Lung (tissue), 12 donors: ENCODE results near the gene GLCCI1. TPM values are rescaled to one million over a fixed set of nuclear protein-coding genes. Genes with fewer than 3 reads are reported as not detected.
A peak's percentile ranks its signal among the peaks of the same experiment; 100 is the strongest.

Source experiments
- ATAC-seq: fragments of 200-7000 bp; cut with Tn5 transposase; one replicate; pipeline ENCODE4 v1.9.1; 2020; ENCODE audit warnings: moderate number of reproducible peaks; ENCODE audit not compliant: insufficient read depth, low FRiP score
- DNase-seq, 3 donors: peaks; one replicate each; pipeline ENCODE4 v3.0.0-alpha.2; 2013 to 2017
- H3K27ac ChIP-seq, 2 donors: one replicate each; pipeline ENCODE4 v1.5.1; 2013; ENCODE audit warnings: mild to moderate bottlenecking in 2 of 2, moderate library complexity in 2 of 2, control low read depth in 1 of 2, inconsistent platforms in 1 of 2, low read depth in 1 of 2, low read length in 1 of 2
- H3K27me3 ChIP-seq, 3 donors: one replicate each; pipeline ENCODE4 v1.5.1; 2013; ENCODE audit warnings: low read length in 2 of 3; ENCODE audit not compliant: control insufficient read depth in 3 of 3, insufficient read depth in 3 of 3
- H3K36me3 ChIP-seq, 4 donors: one replicate each; pipeline ENCODE4 v1.5.1; 2013; ENCODE audit warnings: low read length in 4 of 4, mild to moderate bottlenecking in 1 of 4, moderate library complexity in 1 of 4; ENCODE audit not compliant: control insufficient read depth in 4 of 4, insufficient read depth in 4 of 4
- H3K4me1 ChIP-seq, 5 donors: one replicate each; pipeline ENCODE4 v1.5.1; 2013; ENCODE audit warnings: low read length in 5 of 5, mild to moderate bottlenecking in 2 of 5, moderate library complexity in 1 of 5; ENCODE audit not compliant: control insufficient read depth in 5 of 5, insufficient read depth in 5 of 5
- H3K4me3 ChIP-seq: one replicate; pipeline ENCODE4 v1.5.1; 2013; ENCODE audit warnings: mild to moderate bottlenecking, control low read depth, moderate library complexity
- H3K9ac ChIP-seq, 2 donors: one replicate each; pipeline ENCODE4 v1.5.1; 2013; ENCODE audit warnings: low read length in 2 of 2, control low read depth in 1 of 2; ENCODE audit not compliant: insufficient read depth in 1 of 2
- H3K9me3 ChIP-seq, 4 donors: one replicate each; pipeline ENCODE4 v1.5.1; 2013; ENCODE audit warnings: low read length in 3 of 4, mild to moderate bottlenecking in 1 of 4, moderate library complexity in 1 of 4; ENCODE audit not compliant: control insufficient read depth in 4 of 4, insufficient read depth in 3 of 4
- CTCF ChIP-seq: IDR thresholded peaks from 2 replicates; pipeline ENCODE4 v1.5.1; 2012; ENCODE audit warnings: mild to moderate bottlenecking; ENCODE audit errors: control extremely low read depth, extremely low read depth
- WGBS, 2 donors: extraction: QIAGEN DNeasy Blood & Tissue Kit; methylation state at CpG; one replicate each; pipeline ENCODE4 v1.1.7; 2013; 5-methylcytosine and 5-hydroxymethylcytosine counted together
- polyA plus RNA-seq, 2 donors: library from polyadenylated mRNA; stranded (reverse); fragments of 200-250 nt; gene quantifications; one replicate each; pipeline ENCODE4 v1.2.1, GENCODE V29; 2013
- total RNA-seq, 2 donors: library from RNA; depleted of rRNA in 1 of 2; stranded (reverse); fragments of >200 nt in 1 of 2; gene quantifications; one replicate each; pipeline ENCODE4 v1.2.1, GENCODE V29; 2014 to 2021
- donor health status: control.
- donor health status: control.
- donor health status: Bipolar disorder and iron deficiency.
- donor health status: healthy.
- donor health status: DM: yes; HTN: yes; CAD: no.

Gene GLCCI1
- total and polyA plus RNA-seq, 4 donors = 2.5 to 60.2 (median 21.0) TPM

- no peak overlapping the region for H3K9ac ChIP-seq
- no peak for ATAC-seq
These were observed 9.2 kb downstream of the GLCCI1 start for GRCh38 chr7:7977774-7978173.

DNA sequence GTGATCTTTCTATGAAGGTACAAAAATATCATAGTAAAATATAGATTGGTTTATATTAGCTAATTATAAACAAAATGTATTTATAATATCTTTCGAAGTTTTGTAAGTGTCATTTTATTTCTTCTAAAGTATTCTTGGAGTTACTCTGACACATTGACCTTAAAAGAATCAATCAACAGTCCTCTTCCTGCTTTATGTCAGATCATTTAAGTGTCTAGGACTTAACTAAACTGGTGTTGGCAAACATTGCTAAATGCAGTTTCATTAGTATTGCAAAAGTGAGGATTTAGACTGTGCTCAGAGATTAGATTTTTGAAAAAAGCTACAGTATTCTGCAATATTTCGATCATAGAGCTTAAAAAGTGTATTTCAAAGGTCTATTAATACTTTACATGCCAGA lies 10.3 kb downstream of the GLCCI1 start:
- no peaks in the 10 kb centered on the region for H3K27me3 ChIP-seq
- TF ChIP-seq CTCF = no peak
- no peaks in the 10 kb centered on the region for H3K36me3 ChIP-seq
- peak in 2 of 3 donors; percentile 15 to 65 for DNase-seq
- no peak overlapping the region for H3K4me3 ChIP-seq
- H3K4me1 ChIP-seq = peaks cover 0 to 12% (median 4%) of the 10 kb centered on the region in 5 donors
- no peak overlapping the region for H3K27ac ChIP-seq
- H3K9me3 ChIP-seq = no peaks in the 10 kb centered on the region
- H3K9ac ChIP-seq = no peak overlapping the region
- WGBS, 2 donors = 42 to 47% methylated on average over 2 of the region's 2 CpGs
- ATAC-seq = no peak

More at GRCh38 chr7:7977774-7978173, 9.2 kb downstream of the GLCCI1 start:
- H3K36me3 ChIP-seq = no peaks in the 10 kb centered on the region
- H3K4me3 ChIP-seq = no peak overlapping the region
- no peaks in the 10 kb centered on the region for H3K27me3 ChIP-seq
- DNase-seq = no peak
- TF ChIP-seq CTCF = no peak
- no peaks in the 10 kb centered on the region for H3K9me3 ChIP-seq
- 51 to 70% methylated on average over 2 of the region's 2 CpGs for WGBS, 2 donors
- no peak overlapping the region for H3K27ac ChIP-seq
- H3K4me1 ChIP-seq = peaks cover 0 to 12% (median 4%) of the 10 kb centered on the region in 5 donors

- Histone ChIP-seq H3K27me3 (no peaks in the 10 kb centered on the region), H3K4me1 (peaks cover 0 to 12% (median 4%) of the 10 kb centered on the region in 5 donors), H3K9me3 (no peaks in the 10 kb centered on the region), H3K27ac (no peak overlapping the region), H3K9ac (no peak overlapping the region), H3K36me3 (no peaks in the 10 kb centered on the region), H3K4me3 (no peak overlapping the region)
- ATAC-seq (no peak), DNase-seq (no peak)
- no peak for TF ChIP-seq CTCF
- WGBS, 2 donors = 76% methylated on average over 1 of the region's 1 CpG
These were observed 11.0 kb downstream of the GLCCI1 start for GRCh38 chr7:7979558-7979957.

DNA sequence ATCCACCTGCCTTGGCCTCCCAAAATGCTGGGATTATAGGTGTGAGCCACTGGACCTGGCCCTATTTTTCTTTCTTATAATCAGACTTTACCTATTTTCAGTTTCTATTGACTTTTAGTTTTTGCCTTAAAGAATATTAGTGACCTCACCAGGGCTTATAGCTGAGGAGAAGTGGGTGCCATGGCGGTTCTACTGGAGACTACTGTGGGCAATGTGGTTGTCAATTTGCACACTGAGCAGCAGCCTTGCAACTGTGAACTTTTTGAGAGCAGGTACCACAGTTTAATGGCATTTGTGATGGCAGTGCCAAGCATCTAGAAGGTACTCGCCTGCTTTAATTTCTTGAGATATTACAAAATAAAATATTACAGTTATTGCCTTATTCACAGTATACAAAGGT lies 11.5 kb downstream of the GLCCI1 start:
- no peaks in the 10 kb centered on the region for H3K36me3 ChIP-seq
- DNase-seq (no peak), ATAC-seq (no peak)
- WGBS, 2 donors = 91% methylated on average over 2 of the region's 2 CpGs
- H3K27me3 ChIP-seq = no peaks in the 10 kb centered on the region
- H3K9ac ChIP-seq = no peak overlapping the region
- no peaks in the 10 kb centered on the region for H3K9me3 ChIP-seq
- no peak overlapping the region for H3K4me3 ChIP-seq
- H3K4me1 ChIP-seq = peaks cover 0 to 16% (median 4%) of the 10 kb centered on the region in 5 donors
- TF ChIP-seq CTCF = no peak
- H3K27ac ChIP-seq = no peak overlapping the region
